ENCODE data around the gene CDK4.
"Not testable (repeated sequence)": the region's sequence is repeated elsewhere in the genome, so short reads cannot be mapped to it uniquely, and the experiment has no call there.

CDK4 gene

GRCh38 chr12:57724936-57725740 is 27.0 kb downstream of the CDK4 start:
- no peak for DNase-seq (ENCODE audit: low read depth)

- DNase-seq (ENCODE audit: low read depth): no peak
Measured at GRCh38 chr12:57724003-57724935, 27.8 kb downstream of the CDK4 start.

DNA sequence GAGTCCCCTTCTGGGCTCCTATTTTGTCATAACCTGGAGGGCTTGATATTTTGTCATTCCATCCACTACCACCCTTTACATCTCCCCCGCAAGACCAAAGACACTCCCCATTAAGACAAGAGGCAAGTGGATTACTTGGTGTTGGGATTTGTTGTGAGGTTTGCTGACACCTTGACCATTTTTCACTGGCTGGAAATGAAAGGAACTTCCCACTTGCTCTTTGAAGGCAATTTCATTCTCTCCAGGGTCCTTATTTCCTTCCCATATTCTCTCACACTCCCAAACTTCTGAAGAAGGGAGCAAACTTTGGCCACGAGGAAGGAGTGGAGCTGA is 28.5 kb downstream of the CDK4 start:
- no peak for DNase-seq (ENCODE audit: low read depth)

GRCh38 chr12:57722716-57723629 is 29.1 kb downstream of the CDK4 start:
- DNase-seq (ENCODE audit: low read depth): no peak

DNA sequence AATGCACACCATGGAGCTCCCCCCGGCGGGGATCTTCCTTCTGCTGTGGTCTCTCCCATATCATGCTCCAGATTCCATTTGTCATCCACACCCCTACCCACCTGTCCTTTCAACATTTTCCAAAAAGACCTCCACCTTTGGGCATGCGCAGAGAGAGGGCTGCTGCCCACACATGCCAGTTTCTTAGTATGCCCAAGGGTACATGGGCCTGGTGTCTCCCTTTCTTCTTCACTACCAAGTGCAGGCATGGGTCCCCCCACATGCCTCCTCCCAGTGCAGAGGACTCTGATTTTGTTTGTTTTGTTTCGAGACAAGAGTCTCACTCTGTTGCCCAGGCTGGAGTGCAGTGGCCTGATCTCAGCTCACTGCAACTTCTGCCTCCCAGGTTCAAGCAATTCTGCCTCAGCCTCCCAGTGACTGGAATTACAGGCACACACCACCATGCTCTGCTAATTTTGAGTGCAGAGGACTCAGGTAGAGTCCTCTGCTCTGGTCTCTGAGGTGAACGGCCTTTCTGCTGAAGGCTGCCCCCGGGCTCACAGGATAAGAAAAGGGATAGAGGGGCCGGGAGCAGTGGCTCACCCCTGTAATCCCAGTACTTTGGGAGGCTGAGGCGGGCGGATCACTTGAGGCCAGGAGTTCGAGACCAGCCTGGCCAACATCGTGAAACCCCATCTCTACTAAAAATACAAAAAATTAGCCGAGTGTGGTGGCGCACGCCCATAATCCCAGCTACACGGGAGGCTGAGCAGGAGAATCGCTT is 30.1 kb downstream of the CDK4 start:
- not testable (repeated sequence) for DNase-seq (ENCODE audit: low read depth)

DNA sequence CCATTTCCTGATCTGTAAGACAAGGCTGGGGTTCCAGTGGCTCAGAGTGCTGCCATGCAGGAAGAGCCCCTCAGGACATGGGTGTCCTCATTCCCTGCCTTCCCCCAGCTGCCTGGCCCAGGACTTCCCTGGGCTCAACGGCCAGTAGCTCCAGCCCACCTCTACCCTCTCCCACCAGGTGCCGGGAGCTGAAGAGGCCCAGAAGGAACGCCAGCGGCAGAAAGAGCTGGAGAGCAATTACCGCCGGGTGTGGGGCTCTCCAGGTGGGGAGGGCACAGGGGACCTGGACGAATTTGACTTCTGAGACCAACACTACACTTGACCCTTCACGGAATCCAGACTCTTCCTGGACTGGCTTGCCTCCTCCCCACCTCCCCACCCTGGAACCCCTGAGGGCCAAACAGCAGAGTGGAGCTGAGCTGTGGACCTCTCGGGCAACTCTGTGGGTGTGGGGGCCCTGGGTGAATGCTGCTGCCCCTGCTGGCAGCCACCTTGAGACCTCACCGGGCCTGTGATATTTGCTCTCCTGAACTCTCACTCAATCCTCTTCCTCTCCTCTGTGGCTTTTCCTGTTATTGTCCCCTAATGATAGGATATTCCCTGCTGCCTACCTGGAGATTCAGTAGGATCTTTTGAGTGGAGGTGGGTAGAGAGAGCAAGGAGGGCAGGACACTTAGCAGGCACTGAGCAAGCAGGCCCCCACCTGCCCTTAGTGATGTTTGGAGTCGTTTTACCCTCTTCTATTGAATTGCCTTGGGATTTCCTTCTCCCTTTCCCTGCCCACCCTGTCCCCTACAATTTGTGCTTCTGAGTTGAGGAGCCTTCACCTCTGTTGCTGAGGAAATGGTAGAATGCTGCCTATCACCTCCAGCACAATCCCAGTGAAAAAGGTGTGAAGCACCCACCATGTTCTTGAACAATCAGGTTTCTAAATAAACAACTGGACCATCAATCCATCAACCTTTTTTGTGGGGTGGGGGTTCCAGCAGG is 31.2 kb downstream of the CDK4 start:
- DNase-seq (ENCODE audit: low read depth): no peak

GRCh38 chr12:57719777-57720605 is 32.1 kb downstream of the CDK4 start:
- DNase-seq (ENCODE audit: low read depth): no peak

- no peak for DNase-seq (ENCODE audit: low read depth)
Measured at GRCh38 chr12:57718641-57719528, 33.2 kb downstream of the CDK4 start.

- no peak for DNase-seq (ENCODE audit: low read depth)
Measured at GRCh38 chr12:57717846-57718640, 34.1 kb downstream of the CDK4 start.

DNA sequence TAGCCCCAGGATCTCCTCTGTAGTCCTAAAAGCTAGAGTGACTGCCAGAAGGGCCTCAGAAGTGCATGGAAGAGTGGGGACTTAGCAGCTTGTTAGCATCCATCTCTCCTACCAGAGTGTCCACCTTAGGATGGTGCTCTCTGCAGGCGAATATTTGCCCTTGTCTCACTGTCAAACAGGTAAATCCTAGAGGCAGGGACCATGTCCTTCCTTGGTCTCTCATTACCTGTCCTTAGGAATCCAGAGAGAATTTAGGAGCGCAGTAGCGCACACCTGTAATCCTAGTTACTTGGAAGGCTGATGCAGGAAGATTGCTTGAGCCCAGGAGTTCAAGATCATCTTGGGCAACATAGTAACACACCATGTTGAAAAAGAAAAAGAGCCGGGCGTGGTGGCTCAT is 35.0 kb downstream of the CDK4 start:
- no peak for DNase-seq (ENCODE audit: low read depth)

GRCh38 chr12:57716305-57716704 is 35.8 kb downstream of the CDK4 start:
- DNase-seq (ENCODE audit: low read depth): no peak

GRCh38 chr12:57715786-57716185 is 36.3 kb downstream of the CDK4 start:
- no peak for DNase-seq (ENCODE audit: low read depth)

GRCh38 chr12:57715036-57715748 is 36.9 kb downstream of the CDK4 start:
- not testable (repeated sequence) for DNase-seq (ENCODE audit: low read depth)

GRCh38 chr12:57713209-57713608 is 38.9 kb downstream of the CDK4 start:
- no peak for DNase-seq (ENCODE audit: low read depth)

DNA sequence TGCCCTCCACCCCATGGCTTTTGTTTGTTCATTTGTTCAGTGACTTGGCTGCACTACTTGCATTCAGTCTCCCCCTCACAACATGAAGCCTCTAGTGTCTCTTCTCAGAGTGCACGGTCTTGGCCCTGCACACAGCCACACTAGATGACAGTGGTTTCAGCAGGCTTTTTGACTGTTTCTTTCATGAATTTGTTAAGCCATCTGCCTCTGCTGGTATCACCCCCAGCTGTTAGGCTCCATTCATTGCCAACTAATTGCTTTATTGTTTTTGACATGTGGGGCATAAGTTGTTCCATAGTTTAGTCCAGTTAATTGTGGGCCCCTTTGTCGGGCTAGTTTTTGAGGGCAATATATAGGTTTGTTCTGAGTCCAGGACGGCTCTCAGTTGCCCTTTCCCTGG is 39.4 kb downstream of the CDK4 start:
- no peak for DNase-seq (ENCODE audit: low read depth)

- no peak for DNase-seq (ENCODE audit: low read depth)
Measured at GRCh38 chr12:57708296-57708695, 43.8 kb downstream of the CDK4 start.

- no peak for DNase-seq (ENCODE audit: low read depth)
Measured at GRCh38 chr12:57707250-57707649, 44.9 kb downstream of the CDK4 start.
